HL-60 (cell line): ENCODE data around the gene MAPK12.

Experiments
- TF ChIP-seq, protein P1 (sequence below): IDR thresholded peaks from 2 replicates; pipeline ENCODE4 v1.6.1; 2012; ENCODE audit warnings: low read depth; ENCODE audit not compliant: insufficient replicate concordance
- TF ChIP-seq, protein P2 (sequence below): IDR thresholded peaks from one replicate; pipeline ENCODE4 v1.5.1; 2011; ENCODE audit warnings: low read length, control low read depth, inconsistent platforms; ENCODE audit not compliant: insufficient read depth

DNA sequence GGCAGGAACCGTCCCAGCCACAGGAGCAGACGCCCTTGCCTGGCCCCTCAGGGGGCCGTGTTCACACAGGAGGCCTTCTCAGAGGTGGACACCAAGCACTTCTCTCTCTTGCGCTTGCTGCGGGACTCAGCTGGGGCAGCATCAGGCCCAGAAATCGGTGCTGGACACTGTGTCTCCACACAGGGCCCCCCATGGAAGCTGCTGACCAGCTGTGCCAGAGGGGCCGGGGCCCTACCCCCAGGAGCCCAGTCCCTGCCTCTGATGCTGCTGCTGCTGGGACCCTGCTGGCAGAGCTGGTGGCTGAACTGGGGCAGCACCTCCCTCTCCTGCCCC, 42.0 kb upstream of the MAPK12 start:
- TF ChIP-seq, protein P1, sequence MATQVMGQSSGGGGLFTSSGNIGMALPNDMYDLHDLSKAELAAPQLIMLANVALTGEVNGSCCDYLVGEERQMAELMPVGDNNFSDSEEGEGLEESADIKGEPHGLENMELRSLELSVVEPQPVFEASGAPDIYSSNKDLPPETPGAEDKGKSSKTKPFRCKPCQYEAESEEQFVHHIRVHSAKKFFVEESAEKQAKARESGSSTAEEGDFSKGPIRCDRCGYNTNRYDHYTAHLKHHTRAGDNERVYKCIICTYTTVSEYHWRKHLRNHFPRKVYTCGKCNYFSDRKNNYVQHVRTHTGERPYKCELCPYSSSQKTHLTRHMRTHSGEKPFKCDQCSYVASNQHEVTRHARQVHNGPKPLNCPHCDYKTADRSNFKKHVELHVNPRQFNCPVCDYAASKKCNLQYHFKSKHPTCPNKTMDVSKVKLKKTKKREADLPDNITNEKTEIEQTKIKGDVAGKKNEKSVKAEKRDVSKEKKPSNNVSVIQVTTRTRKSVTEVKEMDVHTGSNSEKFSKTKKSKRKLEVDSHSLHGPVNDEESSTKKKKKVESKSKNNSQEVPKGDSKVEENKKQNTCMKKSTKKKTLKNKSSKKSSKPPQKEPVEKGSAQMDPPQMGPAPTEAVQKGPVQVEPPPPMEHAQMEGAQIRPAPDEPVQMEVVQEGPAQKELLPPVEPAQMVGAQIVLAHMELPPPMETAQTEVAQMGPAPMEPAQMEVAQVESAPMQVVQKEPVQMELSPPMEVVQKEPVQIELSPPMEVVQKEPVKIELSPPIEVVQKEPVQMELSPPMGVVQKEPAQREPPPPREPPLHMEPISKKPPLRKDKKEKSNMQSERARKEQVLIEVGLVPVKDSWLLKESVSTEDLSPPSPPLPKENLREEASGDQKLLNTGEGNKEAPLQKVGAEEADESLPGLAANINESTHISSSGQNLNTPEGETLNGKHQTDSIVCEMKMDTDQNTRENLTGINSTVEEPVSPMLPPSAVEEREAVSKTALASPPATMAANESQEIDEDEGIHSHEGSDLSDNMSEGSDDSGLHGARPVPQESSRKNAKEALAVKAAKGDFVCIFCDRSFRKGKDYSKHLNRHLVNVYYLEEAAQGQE: no peak
- TF ChIP-seq, protein P2, sequence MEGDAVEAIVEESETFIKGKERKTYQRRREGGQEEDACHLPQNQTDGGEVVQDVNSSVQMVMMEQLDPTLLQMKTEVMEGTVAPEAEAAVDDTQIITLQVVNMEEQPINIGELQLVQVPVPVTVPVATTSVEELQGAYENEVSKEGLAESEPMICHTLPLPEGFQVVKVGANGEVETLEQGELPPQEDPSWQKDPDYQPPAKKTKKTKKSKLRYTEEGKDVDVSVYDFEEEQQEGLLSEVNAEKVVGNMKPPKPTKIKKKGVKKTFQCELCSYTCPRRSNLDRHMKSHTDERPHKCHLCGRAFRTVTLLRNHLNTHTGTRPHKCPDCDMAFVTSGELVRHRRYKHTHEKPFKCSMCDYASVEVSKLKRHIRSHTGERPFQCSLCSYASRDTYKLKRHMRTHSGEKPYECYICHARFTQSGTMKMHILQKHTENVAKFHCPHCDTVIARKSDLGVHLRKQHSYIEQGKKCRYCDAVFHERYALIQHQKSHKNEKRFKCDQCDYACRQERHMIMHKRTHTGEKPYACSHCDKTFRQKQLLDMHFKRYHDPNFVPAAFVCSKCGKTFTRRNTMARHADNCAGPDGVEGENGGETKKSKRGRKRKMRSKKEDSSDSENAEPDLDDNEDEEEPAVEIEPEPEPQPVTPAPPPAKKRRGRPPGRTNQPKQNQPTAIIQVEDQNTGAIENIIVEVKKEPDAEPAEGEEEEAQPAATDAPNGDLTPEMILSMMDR: no peak
